ENCODE results near the gene FBN2.

FBN2 gene

DNA sequence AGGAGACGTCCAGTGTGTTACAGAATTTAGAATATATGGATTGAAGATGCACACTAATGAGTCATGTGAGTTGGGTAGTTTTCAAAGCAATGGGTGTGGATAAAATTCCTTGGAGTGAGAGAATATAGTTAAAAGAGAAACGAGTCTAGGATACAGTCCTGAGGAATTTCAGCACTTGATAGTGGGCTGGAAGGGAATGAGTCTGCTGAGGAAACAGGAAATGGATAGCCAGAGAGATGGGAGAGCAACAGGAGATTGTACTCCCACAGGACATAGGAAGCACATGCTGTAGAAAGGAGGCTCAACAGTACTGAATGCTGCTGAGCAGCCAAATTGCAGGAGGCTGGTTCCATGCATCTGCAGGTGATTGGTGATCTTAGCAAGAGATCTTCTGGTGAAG lies 68.1 kb downstream of the FBN2 start:
- Histone ChIP-seq H2BK120ac (ENCODE audit: insufficient read depth, low read length, poor library complexity) (no peak overlapping the region), H3K23ac (ENCODE audit: low read length) (no peak overlapping the region), H4K91ac (ENCODE audit: low read depth, low read length) (no peak overlapping the region), H3K36me3 (ENCODE audit: control insufficient read depth in 1 of 2, insufficient read depth in 2 of 2, low read length in 2 of 2) (no peaks in the 10 kb centered on the region), H3K4me1 (ENCODE audit: control insufficient read depth in 1 of 2, insufficient read depth in 2 of 2, low read length in 2 of 2) (no peaks in the 10 kb centered on the region), H3K4me3 (ENCODE audit: low read depth, low read length) (no peak overlapping the region), H3K79me2 (ENCODE audit: control insufficient read depth, insufficient read depth, low read length, poor library complexity) (no peaks in the 10 kb centered on the region), H3K27ac (ENCODE audit: low read depth, low read length) (no peak overlapping the region), H3K79me1 (ENCODE audit: low read length) (no peaks in the 10 kb centered on the region), H3K9ac (ENCODE audit: low read length) (no peak overlapping the region), H3K9me3 (ENCODE audit: insufficient read depth, low read depth, low read length) (no peaks in the 10 kb centered on the region), H3K4me2 (ENCODE audit: low read length) (no peak overlapping the region), H3K18ac (ENCODE audit: low read length) (no peak overlapping the region), H2AFZ (ENCODE audit: insufficient read depth, low read length, poor library complexity) (no peak overlapping the region), H2BK12ac (ENCODE audit: low read length) (no peak overlapping the region), H2AK5ac (ENCODE audit: low read length) (no peak overlapping the region), H4K12ac (ENCODE audit: low read depth, low read length) (no peak overlapping the region), H2BK5ac (ENCODE audit: low read depth, low read length, poor library complexity) (no peak overlapping the region), H3K14ac (ENCODE audit: low read length) (no peak overlapping the region), H3K4ac (ENCODE audit: low read depth, low read length) (no peak overlapping the region), H3K27me3 (ENCODE audit: insufficient read depth, low read length) (no peaks in the 10 kb centered on the region), H4K8ac (ENCODE audit: low read depth, low read length) (no peak overlapping the region)
- peak in 1 of 2 donors; percentile 19 for DNase-seq
- WGBS (ENCODE audit: extremely low coverage, insufficient coverage, insufficient read length), result no CpG with 5 or more reads among the region's 2 CpGs

DNA sequence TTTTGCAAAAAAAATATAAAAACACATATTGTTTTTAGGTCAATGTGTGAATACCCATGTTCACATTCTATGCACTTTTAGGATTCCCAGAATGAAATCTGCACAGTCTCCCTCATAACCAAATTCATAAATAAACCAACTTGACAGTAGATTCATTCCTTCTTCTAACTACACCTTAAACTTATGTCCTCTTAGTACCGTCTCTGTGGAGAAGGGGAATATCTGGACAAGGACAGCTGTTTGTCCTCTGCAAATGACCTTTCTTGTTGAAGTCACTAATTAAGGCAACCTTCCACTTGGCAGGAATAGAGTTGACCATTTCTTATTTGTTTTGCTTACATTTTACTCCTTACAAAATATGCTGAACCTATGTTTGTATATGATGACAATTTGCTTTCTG lies 71.1 kb downstream of the FBN2 start:
- Histone ChIP-seq H2AFZ (ENCODE audit: insufficient read depth, low read length, poor library complexity) (no peak overlapping the region), H4K91ac (ENCODE audit: low read depth, low read length) (no peak overlapping the region), H3K9me3 (ENCODE audit: insufficient read depth, low read depth, low read length) (no peaks in the 10 kb centered on the region), H3K27me3 (ENCODE audit: insufficient read depth, low read length) (no peaks in the 10 kb centered on the region), H3K18ac (ENCODE audit: low read length) (no peak overlapping the region), H2BK12ac (ENCODE audit: low read length) (no peak overlapping the region), H3K9ac (ENCODE audit: low read length) (no peak overlapping the region), H3K36me3 (ENCODE audit: control insufficient read depth in 1 of 2, insufficient read depth in 2 of 2, low read length in 2 of 2) (peaks cover 2 to 3% of the 10 kb centered on the region in 2 experiments), H2BK5ac (ENCODE audit: low read depth, low read length, poor library complexity) (no peak overlapping the region), H2AK5ac (ENCODE audit: low read length) (no peak overlapping the region), H4K8ac (ENCODE audit: low read depth, low read length) (no peak overlapping the region), H3K4ac (ENCODE audit: low read depth, low read length) (no peak overlapping the region), H3K79me2 (ENCODE audit: control insufficient read depth, insufficient read depth, low read length, poor library complexity) (no peaks in the 10 kb centered on the region), H2BK120ac (ENCODE audit: insufficient read depth, low read length, poor library complexity) (no peak overlapping the region), H4K12ac (ENCODE audit: low read depth, low read length) (no peak overlapping the region), H3K14ac (ENCODE audit: low read length) (no peak overlapping the region), H3K4me2 (ENCODE audit: low read length) (no peak overlapping the region), H3K4me1 (ENCODE audit: control insufficient read depth in 1 of 2, insufficient read depth in 2 of 2, low read length in 2 of 2) (no peaks in the 10 kb centered on the region), H3K4me3 (ENCODE audit: low read depth, low read length) (no peak overlapping the region), H3K23ac (ENCODE audit: low read length) (no peak overlapping the region), H3K79me1 (ENCODE audit: low read length) (no peaks in the 10 kb centered on the region), H3K27ac (ENCODE audit: low read depth, low read length) (no peak overlapping the region)
- no CpG with 5 or more reads among the region's 1 CpG for WGBS (ENCODE audit: extremely low coverage, insufficient coverage, insufficient read length)
- DNase-seq, result no peak

DNA sequence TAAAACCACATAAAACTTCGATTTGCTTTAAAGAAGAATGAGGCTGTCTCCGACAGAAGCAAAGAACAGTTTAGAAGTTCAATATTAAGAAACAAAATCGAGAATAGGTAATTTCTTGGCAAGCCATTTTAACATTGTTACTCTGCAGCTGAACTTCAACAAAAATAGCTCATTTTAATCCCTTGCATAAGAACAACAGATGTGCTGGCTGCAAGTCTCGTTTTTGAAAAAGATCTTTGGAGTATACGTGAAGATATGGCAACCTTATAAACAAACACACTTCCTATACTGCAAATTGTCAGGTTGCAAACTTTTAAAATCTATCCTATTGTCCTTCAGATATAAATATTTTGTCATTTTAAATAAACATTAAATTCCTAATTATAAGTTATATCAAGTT lies 71.5 kb downstream of the FBN2 start:
- Histone ChIP-seq H3K79me1 (ENCODE audit: low read length) (no peaks in the 10 kb centered on the region), H3K14ac (ENCODE audit: low read length) (no peak overlapping the region), H3K18ac (ENCODE audit: low read length) (no peak overlapping the region), H3K9ac (ENCODE audit: low read length) (no peak overlapping the region), H3K9me3 (ENCODE audit: insufficient read depth, low read depth, low read length) (no peaks in the 10 kb centered on the region), H3K79me2 (ENCODE audit: control insufficient read depth, insufficient read depth, low read length, poor library complexity) (no peaks in the 10 kb centered on the region), H3K4me3 (ENCODE audit: low read depth, low read length) (no peak overlapping the region), H3K27me3 (ENCODE audit: insufficient read depth, low read length) (no peaks in the 10 kb centered on the region), H3K4me1 (ENCODE audit: control insufficient read depth in 1 of 2, insufficient read depth in 2 of 2, low read length in 2 of 2) (no peaks in the 10 kb centered on the region), H2AFZ (ENCODE audit: insufficient read depth, low read length, poor library complexity) (no peak overlapping the region), H2BK5ac (ENCODE audit: low read depth, low read length, poor library complexity) (no peak overlapping the region), H4K91ac (ENCODE audit: low read depth, low read length) (no peak overlapping the region), H3K4ac (ENCODE audit: low read depth, low read length) (no peak overlapping the region), H4K8ac (ENCODE audit: low read depth, low read length) (no peak overlapping the region), H3K4me2 (ENCODE audit: low read length) (no peak overlapping the region), H3K23ac (ENCODE audit: low read length) (no peak overlapping the region), H3K27ac (ENCODE audit: low read depth, low read length) (no peak overlapping the region), H3K36me3 (ENCODE audit: control insufficient read depth in 1 of 2, insufficient read depth in 2 of 2, low read length in 2 of 2) (peaks cover 2 to 3% of the 10 kb centered on the region in 2 experiments), H2BK12ac (ENCODE audit: low read length) (no peak overlapping the region), H2AK5ac (ENCODE audit: low read length) (no peak overlapping the region), H4K12ac (ENCODE audit: low read depth, low read length) (no peak overlapping the region), H2BK120ac (ENCODE audit: insufficient read depth, low read length, poor library complexity) (no peak overlapping the region)
- WGBS (ENCODE audit: extremely low coverage, insufficient coverage, insufficient read length), result no CpG with 5 or more reads among the region's 5 CpGs
- no peak for DNase-seq

DNA sequence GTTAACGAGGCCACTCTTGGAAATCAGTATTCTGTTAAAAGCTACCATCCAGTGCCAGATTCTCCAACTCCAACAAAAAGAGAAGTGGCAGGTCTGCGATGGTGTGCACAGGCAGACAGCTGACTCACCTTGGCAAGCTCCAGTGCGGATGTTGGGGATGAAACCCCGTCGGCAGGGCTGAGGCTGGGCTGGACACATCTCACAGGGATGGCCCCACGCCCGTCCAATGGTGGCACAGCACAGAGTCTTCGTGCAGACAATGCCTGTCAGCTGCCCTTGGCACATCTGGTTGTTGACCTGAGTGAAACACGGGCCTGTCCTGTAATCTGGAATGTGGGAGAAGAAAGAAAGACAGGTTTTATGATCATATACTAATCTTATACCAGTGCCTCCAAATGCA lies 73.4 kb downstream of the FBN2 start:
- Histone ChIP-seq H3K18ac (ENCODE audit: low read length) (no peak overlapping the region), H3K79me1 (ENCODE audit: low read length) (no peaks in the 10 kb centered on the region), H3K27me3 (ENCODE audit: insufficient read depth, low read length) (no peaks in the 10 kb centered on the region), H2BK5ac (ENCODE audit: low read depth, low read length, poor library complexity) (no peak overlapping the region), H3K27ac (ENCODE audit: low read depth, low read length) (no peak overlapping the region), H3K9ac (ENCODE audit: low read length) (no peak overlapping the region), H4K8ac (ENCODE audit: low read depth, low read length) (no peak overlapping the region), H2BK120ac (ENCODE audit: insufficient read depth, low read length, poor library complexity) (no peak overlapping the region), H4K12ac (ENCODE audit: low read depth, low read length) (no peak overlapping the region), H3K79me2 (ENCODE audit: control insufficient read depth, insufficient read depth, low read length, poor library complexity) (no peaks in the 10 kb centered on the region), H3K14ac (ENCODE audit: low read length) (no peak overlapping the region), H2AK5ac (ENCODE audit: low read length) (no peak overlapping the region), H4K91ac (ENCODE audit: low read depth, low read length) (no peak overlapping the region), H2AFZ (ENCODE audit: insufficient read depth, low read length, poor library complexity) (no peak overlapping the region), H3K4me1 (ENCODE audit: control insufficient read depth in 1 of 2, insufficient read depth in 2 of 2, low read length in 2 of 2) (no peaks in the 10 kb centered on the region), H3K4me2 (ENCODE audit: low read length) (no peak overlapping the region), H3K9me3 (ENCODE audit: insufficient read depth, low read depth, low read length) (no peaks in the 10 kb centered on the region), H2BK12ac (ENCODE audit: low read length) (no peak overlapping the region), H3K36me3 (ENCODE audit: control insufficient read depth in 1 of 2, insufficient read depth in 2 of 2, low read length in 2 of 2) (peaks cover 2 to 3% of the 10 kb centered on the region in 2 experiments), H3K23ac (ENCODE audit: low read length) (no peak overlapping the region), H3K4me3 (ENCODE audit: low read depth, low read length) (no peak overlapping the region), H3K4ac (ENCODE audit: low read depth, low read length) (no peak overlapping the region)
- WGBS (ENCODE audit: extremely low coverage, insufficient coverage, insufficient read length), result no CpG with 5 or more reads among the region's 9 CpGs
- DNase-seq, result no peak

Measured in trophoblast cell (in vitro differentiated cells and primary cell).